NCI-H1092 treated with DMSO at 0.1 percent for 48 hours (cell line): Measurements from ENCODE around the gene IGSF21.
"Not testable (repeated sequence)": the region's sequence is repeated elsewhere in the genome, so short reads cannot be mapped to it uniquely, and the experiment has no call there.

ENCODE experiments used
- DNase-seq: peaks from one replicate; lab custom pipeline; 2025; lab: John Stamatoyannopoulos, UW

The IGSF21 gene

DNA sequence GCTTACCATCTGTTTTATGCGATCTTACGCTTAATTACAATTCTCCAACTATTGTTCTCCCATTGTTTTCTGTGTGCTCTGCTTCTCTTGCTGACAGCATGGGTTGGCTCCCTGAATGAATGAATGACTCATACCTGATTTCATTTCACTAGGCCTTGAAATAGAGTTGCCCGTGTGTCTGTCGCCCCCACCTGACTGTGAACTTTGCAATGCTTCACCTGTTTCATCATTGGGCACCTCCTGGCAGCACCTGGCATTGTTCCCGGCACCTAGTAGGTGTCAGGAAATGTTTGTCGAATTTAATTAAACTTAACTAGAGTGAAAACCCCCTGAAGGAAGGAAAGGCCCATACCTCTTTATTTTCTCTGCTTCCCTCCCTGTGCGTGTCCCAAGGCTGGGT, 252.7 kb downstream of the IGSF21 start:
- no peak for DNase-seq

DNA sequence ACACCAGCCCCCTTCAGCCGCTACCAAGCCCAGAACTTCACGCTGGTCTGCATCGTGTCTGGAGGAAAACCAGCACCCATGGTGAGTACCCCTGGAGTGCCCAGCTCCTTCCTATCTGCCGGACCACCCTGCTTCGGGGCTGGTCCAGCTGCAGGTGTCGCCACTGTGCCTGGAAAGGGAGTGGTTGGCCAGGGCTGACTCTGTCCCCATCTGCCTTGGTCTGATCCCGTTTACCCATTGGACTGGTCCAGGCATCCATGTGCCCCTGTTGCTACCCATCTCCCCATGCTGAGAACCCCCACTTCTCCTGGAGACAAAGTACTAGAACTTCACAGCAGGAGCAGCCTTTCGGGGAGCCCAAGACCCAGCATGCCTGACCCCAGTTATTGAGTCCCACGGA, 254.6 kb downstream of the IGSF21 start:
- no peak for DNase-seq

DNA sequence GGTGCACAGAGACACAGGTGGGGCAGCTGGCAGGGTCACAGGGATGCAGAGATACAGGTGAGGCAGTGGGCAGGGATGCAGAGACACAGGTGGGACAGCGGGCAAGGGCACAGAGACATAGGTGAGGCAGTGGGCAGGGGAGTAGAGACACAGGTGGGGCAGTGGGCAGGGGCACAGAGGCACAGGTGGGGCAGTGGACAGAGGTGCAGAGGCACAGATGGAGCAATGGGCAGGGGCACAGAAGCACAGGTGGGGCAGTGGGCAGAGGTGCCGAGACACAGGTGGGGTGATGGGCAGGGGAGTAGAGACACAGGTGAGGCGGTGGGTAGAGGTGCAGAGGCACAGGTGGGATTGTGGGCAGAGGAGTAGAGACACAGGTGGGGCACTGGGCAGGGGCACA, 255.8 kb downstream of the IGSF21 start:
- no peak for DNase-seq

DNA sequence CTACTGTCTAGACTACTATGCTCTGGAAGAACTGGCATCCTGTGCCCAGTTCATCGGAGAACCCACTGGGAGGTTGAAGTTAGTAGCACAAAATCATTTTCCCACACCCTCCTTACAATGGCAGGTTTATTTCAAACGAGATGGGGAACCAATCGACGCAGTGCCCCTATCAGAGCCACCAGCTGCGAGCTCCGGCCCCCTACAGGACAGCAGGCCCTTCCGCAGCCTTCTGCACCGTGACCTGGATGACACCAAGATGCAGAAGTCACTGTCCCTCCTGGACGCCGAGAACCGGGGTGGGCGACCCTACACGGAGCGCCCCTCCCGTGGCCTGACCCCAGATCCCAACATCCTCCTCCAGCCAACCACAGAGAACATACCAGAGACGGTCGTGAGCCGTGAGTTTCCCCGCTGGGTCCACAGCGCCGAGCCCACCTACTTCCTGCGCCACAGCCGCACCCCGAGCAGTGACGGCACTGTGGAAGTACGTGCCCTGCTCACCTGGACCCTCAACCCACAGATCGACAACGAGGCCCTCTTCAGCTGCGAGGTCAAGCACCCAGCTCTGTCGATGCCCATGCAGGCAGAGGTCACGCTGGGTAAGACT, 257.6 kb downstream of the IGSF21 start:
- no peak for DNase-seq

DNA sequence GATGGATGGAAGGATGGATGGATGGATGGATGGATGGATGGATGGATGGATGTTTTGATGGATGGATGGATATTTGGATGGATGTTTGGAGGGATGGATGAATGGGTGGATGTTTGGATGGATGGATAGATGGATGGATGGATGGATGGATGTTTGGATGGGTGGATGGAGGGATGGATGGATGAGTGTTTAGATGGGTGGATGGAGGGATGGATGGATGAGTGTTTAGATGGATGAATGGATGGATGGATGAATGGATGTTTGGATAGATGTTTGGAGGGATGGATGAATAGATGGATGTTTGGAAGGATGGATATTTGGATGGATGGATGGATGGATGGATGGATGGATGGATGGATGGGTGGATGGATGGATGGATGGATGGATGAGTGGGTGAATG, 264.9 kb downstream of the IGSF21 start:
- not testable (repeated sequence) for DNase-seq

DNA sequence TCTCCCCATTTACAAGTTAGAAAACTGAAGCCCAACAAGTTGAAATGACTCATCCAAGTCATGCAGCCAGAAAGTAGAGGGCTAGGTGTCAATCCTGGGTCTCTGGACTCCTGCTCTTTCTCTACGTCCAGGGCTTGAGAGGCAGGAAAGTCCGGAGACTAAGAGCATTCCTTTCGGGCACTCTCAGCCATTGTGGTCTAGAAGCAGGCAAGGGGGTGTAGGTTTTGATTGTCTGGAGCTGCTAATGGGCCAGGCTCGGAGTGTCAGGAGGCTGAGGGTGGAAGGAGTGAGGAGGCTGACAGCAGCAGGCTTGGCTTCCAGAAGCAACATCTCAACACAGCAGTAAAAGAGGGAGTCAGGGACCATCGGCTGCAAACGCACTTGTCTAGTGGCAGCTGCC, 265.6 kb downstream of the IGSF21 start:
- DNase-seq = no peak

DNA sequence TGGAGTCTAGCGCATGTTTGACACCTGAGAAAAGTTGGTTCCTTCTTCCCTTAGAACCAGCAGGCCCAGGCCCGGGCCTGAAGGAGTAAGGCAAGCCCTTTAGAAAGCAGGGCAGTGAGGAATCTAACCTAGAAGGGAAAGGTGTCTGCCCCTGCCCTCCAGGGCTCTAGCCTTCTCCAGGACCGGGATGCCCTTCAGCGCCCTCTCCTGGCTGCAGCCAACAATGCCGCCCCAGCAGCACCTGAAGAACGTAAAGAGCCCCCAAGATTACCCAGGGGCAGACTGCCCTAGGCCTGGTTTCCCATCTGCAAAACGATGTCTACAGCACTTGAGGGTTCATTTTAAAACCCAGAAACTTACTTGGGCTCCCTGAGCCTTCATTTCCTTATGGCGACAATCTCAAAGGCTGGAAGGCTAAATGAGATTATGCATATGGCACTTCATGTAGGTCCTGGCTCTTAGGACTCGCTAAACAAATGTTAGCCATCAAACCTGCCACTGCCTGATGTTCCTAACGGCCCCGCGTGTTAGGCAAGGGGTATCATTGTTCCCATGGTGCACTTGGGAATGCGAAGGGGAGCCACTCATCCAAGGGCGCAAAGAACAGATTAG, 266.4 kb downstream of the IGSF21 start:
- no peak for DNase-seq

DNA sequence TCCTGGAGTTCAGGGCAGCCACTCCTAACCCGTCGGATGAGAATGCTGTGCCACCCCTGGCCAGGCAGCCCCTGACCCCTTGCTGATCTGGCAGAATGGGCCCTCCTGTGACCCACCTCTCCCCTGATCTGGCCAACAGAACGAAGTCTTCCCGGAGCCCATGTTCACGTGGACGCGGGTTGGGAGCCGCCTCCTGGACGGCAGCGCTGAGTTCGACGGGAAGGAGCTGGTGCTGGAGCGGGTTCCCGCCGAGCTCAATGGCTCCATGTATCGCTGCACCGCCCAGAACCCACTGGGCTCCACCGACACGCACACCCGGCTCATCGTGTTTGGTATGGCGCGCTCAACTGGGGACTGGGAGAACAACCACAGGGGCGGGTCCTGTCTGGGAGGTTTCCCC, 269.1 kb downstream of the IGSF21 start:
- no peak for DNase-seq

DNA sequence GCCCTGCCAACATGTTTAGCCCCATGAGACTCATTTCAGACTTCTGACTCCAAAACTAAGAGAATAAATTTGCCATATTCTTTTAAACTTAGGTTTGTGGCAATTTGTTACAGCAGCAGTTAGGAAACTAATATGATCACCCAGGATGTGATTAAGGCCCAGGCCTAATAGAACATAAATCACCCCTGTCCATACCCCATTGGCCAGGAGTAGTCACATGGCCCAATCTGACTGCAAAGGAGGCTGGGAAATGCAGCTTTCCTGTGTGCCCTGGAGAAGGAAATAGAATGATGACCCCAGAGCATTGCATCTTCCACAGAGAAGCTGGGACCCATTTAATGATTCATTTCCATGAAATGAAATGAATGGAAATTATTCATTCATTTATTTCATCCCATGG, 272.7 kb downstream of the IGSF21 start:
- no peak for DNase-seq

DNA sequence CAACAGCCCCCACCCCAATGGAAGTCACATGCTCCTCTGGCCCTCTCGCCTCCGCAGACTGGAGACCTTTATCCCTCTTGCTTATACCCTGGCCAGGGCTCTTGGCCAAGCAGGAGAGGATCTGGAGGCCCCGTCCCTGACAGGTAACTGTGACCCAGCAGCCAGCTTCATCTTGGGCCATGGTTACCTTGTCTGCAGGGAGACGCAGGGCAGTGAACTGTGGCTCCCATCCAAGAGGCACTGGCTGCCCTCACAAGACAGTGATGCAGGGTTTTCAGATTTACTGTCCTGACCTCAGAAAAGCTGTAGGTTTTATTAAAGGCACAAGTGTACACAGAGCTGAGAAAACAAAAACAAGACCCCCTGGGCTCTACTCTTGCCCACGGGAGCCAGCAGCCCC, 276.5 kb downstream of the IGSF21 start:
- DNase-seq = no peak

DNA sequence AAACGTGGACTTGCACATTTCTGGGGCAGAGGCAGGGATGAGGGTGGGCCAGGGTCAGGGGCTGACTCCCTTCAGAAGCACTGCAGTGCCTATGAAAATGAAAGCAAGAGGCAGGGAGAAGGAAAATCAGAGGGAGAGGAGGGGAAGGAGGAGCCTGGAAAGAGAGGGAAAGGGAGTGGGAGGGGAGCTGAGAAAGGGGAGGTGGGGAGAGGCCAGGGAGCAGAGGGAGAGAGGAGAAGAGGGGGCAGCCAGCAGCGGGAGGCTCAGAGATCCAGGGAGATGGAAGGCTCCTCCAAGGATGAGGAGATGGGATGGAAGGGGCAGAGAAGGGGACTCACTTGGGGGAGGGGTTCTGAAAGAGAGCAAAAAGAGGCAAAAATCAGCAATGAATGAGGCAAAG, 276.9 kb downstream of the IGSF21 start:
- no peak for DNase-seq

DNA sequence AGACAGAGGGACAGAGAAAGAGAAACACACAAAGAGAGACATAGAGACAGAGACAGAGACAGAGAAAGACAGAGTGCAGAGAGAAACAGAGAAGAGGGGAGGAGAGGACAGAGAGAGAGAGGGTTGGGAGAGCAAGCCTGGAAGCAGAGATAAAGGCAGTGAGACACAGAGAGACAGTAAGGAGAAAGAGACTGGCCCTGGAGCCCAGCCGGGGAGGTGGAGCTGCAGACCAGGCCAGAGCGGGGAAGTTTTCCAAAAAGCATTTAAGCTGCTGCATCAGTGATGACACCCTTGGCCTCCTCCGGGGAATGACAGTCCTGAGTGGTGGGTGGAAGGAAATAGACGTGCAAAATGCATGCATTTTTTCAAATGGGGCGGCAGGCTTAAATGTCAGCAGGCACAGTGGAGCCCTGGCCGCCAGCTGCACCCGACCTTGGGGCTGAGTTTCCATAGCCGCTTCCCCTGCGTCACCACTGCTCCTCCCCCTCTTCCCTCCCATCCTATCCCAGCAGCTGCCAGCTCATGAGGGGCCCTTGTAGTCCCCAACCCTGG, 277.7 kb downstream of the IGSF21 start:
- no peak for DNase-seq

DNA sequence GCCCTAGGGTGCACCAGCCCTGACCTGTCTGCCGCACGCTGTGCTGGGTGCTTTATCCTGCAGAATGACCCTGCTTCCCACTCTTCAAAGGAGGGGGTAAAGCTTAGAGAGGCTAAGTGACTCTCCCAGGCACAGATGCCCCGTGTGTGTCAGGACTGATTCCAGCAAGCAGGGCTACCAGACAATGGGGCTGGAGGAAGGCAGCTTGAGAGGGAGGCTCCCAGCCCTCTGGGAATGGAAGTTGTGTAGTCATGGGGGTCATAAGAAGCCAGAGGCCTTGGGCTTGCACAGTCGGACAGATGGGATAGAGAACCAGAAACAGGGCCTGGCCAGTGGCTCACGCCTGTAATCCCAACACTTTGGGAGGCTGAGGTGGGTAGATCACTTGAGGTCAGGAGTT, 279.0 kb downstream of the IGSF21 start:
- no peak for DNase-seq

DNA sequence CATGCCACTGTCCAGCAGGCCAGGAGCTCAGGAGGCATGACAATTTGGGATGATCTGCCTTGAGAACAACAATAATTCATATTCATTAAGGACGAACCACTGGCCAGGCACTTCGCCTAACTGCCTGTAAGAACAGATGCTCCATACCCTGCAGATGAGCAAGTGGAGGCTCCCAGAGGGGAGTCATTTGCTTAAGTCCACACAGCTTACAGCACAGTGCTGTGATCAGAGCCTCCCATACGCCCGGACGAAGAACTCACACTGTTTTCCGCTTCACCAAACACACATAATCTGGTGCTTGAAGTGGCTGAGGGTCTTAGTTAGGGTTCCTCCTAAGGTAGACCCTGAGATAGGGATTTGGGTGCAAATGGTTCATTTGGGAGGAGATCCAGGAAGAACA, 279.7 kb downstream of the IGSF21 start:
- DNase-seq = no peak

DNA sequence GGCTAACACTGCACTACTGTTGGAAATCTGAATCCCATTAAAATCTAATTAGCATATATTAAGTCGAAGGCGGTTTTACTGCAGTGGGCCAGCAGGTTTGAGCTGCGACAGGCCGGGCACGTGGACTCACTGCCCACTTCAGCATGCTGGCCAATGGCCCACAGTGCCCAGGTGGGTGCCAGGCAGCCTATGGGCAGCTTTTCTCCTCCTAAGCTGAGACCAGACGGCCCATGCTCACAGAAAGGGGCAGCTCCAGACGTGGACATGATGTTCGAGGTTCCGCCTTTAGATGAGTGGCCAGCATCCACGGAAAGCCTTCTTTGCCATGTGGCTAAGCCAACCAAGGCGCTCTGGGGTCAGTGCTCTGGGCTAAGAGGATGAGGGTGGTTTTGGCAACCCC, 283.4 kb downstream of the IGSF21 start:
- no peak for DNase-seq

DNA sequence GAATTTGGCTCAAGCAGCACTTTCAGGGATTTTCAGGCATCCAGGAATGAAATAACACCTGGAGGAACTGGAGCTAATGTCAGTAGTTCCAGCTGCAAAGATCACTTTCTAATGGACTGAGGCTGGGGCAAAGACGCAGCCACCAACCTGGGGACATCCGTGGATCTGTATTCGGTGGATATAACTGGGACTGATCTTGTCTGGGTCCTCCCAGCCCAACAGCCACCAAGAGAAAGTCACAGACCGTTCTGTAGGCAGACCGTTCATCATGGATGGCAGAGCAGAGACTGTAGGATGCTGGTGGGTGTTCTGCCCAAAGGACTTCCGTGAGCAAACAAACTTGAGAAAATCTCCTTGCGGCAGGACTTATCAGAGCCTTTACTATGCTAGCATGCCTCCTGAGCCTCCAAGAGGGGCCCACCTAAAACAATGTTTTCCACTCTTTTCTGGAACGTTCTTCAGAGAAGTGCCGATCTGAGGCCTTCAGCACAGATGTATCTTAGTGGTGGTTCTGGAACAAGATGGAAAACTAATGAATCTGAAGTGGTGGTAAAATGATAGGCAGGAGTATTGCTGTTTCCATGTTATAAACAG, 287.1 kb downstream of the IGSF21 start:
- no peak for DNase-seq

DNA sequence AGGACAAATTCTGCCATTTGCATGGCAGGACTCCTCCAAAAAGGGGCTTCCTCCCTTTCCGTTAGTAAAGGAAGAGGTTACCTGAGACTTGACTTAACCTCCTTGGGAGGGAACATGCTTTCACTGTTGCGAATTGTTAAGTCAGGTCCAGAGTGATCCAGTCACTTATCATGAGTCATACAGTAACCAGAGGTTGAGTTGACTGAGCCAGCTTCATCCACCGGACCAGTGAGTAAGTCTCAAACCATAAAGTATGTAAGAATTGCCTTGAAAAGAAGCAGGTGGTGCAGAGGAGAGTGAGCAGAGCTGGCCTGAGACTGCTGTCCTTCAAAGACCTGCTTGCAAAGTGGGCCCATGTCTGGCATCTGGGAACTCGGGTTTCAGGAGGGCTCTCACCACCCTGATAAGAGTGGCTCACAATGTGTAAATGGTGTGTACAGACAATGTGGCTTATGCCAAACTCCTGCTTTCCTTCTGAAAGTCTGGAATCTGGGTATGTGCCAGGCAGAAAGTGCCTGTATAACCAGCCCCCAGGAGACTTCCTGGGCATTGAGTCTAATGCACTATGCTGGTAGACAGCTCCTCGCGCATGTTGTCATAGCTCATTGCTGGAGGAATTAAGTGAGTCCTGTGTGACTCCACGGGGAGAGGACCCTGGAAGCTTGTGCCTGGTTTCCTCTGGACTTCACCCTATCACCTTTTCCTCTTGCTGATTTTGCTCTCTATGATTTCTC, 288.8 kb downstream of the IGSF21 start:
- DNase-seq = peak; percentile 35

DNA sequence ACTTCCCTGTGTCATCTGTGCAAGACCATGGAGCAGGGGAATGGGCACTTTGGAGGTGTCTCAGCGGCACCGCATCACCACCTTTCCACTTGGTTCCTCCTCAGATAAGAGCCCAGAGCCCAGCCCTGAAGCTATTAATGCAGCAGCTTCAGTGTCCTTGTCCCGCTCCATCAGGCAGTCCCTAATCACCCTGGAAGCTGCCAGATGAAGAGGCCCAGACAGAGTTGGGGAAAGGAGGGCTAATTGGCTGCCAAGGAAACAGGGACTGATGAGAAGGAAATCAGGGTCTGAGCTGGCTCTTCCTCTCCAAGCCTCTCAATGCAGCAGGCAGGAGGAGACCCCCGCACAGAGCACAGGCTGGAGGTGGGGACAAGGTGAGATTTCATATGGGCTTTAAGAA, 290.0 kb downstream of the IGSF21 start:
- DNase-seq = no peak

DNA sequence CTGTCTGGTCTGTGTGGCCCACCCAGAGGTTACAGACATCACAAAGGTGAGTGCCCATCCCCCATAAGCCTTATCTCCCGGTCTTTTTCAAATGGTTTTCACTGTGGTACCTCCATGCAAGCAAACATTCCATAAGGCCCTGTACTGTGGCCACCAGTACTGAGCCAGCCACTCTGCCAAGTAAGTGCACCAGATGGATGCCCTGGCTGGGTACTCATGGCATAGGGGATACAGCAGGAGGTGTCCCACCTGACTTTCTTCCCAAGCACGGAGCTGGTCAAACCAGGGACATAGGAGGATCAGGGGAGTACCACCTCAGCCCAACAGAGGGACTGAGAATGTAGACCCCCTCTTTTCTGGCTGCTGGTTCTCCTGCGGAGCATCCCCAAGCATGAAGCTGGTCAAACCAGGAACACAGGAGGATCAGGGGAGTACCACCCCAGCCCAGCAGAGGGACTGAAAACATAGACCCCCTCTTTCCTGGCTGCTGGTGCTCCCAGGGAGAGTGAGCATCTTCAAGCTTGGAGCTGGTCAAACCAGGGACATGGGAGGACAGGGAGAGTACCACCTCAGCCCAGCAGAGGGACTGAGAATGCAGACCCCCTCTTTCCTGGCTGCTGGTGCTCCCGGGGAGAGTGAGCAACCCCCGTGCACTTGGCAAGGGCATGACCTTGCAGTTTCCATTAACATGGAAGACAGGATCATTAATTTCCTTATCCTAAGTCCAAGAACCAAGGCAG, 291.4 kb downstream of the IGSF21 start:
- no peak for DNase-seq

DNA sequence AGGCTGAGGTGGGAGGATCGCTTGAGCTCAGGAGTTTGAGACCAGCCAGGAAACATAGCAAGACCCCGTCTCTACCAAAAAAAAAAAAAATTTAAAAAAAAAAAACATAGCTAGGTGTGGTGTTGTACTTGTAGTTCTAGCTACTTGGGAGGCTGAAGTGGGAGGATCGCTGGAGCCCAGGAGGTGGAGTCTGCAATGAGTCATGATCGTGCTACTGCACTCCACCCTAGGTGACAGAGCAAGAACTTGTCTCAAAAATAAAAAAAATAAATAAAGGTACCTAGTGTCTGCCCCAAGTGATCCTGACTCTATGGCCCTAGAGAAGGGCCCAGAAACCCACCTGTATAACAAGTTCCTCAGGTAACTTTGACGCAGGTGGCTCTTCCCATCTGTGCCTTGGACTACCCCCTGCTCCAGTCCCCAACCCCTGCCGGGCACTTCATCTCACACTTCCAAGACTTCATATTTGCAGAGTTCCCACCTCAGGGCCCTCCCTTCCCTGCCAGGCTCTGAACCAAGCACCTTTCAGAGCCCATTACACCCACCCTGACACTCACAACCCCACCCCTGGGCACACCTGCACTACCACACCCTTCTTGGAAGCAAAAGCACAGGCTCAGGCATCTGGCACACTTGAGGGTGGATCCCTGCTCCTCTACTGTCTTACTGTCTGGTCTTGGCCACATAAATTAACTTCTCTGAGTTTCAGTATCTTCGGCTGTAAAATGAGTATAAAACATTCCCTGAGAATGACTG, 292.9 kb downstream of the IGSF21 start:
- DNase-seq = no peak

DNA sequence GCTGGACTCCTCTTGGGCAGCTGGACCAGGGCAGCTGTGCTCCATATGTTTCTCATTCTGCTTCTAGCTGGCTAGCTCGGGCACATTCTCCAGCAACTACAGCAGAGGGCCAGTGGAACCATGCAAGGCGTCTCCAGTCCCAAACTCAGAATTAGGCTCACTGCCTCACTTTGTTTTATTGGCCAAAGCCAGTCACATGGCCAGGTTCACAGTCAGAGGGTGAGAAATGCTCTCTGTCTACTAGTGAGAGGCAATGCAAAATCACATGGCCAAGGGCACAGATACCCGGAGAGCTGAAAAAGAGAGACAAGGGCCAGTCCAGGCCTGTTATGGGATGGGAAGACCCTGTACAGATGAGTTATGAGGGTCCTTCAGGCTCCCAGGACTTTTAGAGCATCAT, 294.3 kb downstream of the IGSF21 start:
- no peak for DNase-seq

DNA sequence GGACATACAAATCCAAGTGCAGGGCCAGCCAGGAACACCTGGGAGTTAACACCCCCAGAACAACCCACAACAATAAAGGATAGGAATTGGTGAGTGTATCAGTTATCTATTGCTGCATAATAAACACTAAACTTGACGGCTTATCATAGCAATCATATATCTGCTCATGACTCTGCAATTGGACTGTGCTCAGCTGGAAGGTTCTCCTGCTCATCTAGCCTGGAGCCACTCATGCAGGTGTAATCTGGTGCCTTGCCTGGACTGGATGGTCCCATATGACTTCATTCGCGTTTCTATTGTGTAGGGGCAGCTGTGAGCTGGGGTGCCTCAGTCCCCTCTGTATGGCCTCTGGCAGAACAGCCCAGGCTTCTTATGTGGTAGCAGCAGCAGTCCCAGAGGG, 296.9 kb downstream of the IGSF21 start:
- no peak for DNase-seq
